Astrocyte (in vitro differentiated cells and primary cell): ENCODE measurements around the gene KLHL22. TPM values are rescaled to one million over a fixed set of nuclear protein-coding genes. Genes with fewer than 3 reads are reported as not detected.

Source experiments
- DNase-seq: peaks from one replicate; pipeline ENCODE4 v3.0.0-alpha.2; 2010; ENCODE audit warnings: low read depth
- FAIRE-seq: peaks from 2 replicates; lab custom pipeline; 2011; peaks lifted over from hg19 to GRCh38; lab: Jason Lieb, UNC
- H2AFZ ChIP-seq: 2 replicates; pipeline ENCODE4 v1.6.0; 2012; ENCODE audit warnings: low read depth, low read length, inconsistent platforms
- H3K27ac ChIP-seq: 2 replicates; pipeline ENCODE4 v1.5.1; 2011; ENCODE audit warnings: low read depth, low read length, inconsistent platforms
- H3K27me3 ChIP-seq: 2 replicates; pipeline ENCODE4 v1.6.0; 2011; ENCODE audit warnings: low read length, inconsistent platforms; ENCODE audit not compliant: insufficient read depth
- H3K36me3 ChIP-seq: 2 replicates; pipeline ENCODE4 v1.5.1; 2011; ENCODE audit warnings: low read length, inconsistent platforms; ENCODE audit not compliant: insufficient read depth
- H3K4me1 ChIP-seq: 2 replicates; pipeline ENCODE4 v1.5.1; 2011; ENCODE audit warnings: low read length, inconsistent platforms; ENCODE audit not compliant: insufficient read depth
- H3K4me2 ChIP-seq: 2 replicates; pipeline ENCODE4 v1.6.0; 2012; ENCODE audit warnings: low read length, inconsistent platforms
- H3K4me3 ChIP-seq: 2 replicates; pipeline ENCODE4 v1.5.1; 2011; ENCODE audit warnings: low read depth, mild to moderate bottlenecking, low read length, inconsistent platforms; ENCODE audit not compliant: insufficient read depth
- H3K79me2 ChIP-seq: 2 replicates; pipeline ENCODE4 v1.6.0; 2012; ENCODE audit warnings: mild to moderate bottlenecking, low read length, inconsistent platforms; ENCODE audit not compliant: insufficient read depth
- H3K9ac ChIP-seq: 2 replicates; pipeline ENCODE4 v1.6.0; 2012; ENCODE audit warnings: mild to moderate bottlenecking, low read length, inconsistent platforms
- H3K9me3 ChIP-seq: 2 replicates; pipeline ENCODE4 v1.5.1; 2012; ENCODE audit warnings: low read depth, mild to moderate bottlenecking, low read length, inconsistent platforms; ENCODE audit not compliant: insufficient read depth
- H4K20me1 ChIP-seq: 2 replicates; pipeline ENCODE4 v1.6.0; 2012; ENCODE audit warnings: low read length, inconsistent platforms; ENCODE audit not compliant: insufficient read depth
- H3K27ac Mint-ChIP-seq: one replicate; pipeline ENCODE4 v1.8.0; 2021; ENCODE audit warnings: mild to moderate bottlenecking, mixed read lengths; ENCODE audit not compliant: unreplicated experiment
- H3K27me3 Mint-ChIP-seq: one replicate; pipeline ENCODE4 v1.8.0; 2021; ENCODE audit warnings: low read depth, mixed read lengths; ENCODE audit not compliant: unreplicated experiment
- H3K36me3 Mint-ChIP-seq: one replicate; pipeline ENCODE4 v1.8.0; 2021; ENCODE audit warnings: low read depth, mixed read lengths; ENCODE audit not compliant: unreplicated experiment
- H3K4me1 Mint-ChIP-seq: one replicate; pipeline ENCODE4 v1.8.0; 2021; ENCODE audit warnings: low read depth, mixed read lengths; ENCODE audit not compliant: unreplicated experiment
- H3K4me3 Mint-ChIP-seq: one replicate; pipeline ENCODE4 v1.8.0; 2021; ENCODE audit warnings: mild to moderate bottlenecking, moderate library complexity, mixed read lengths; ENCODE audit not compliant: unreplicated experiment
- H3K9me3 Mint-ChIP-seq: one replicate; pipeline ENCODE4 v1.8.0; 2021; ENCODE audit warnings: mild to moderate bottlenecking, mixed read lengths; ENCODE audit not compliant: unreplicated experiment
- CTCF ChIP-seq: IDR thresholded peaks from 2 replicates; pipeline ENCODE4 v1.5.1; 2011; ENCODE audit warnings: low read depth, mild to moderate bottlenecking, inconsistent platforms, low read length, moderate library complexity; ENCODE audit not compliant: insufficient read depth
- EZH2 ChIP-seq: IDR thresholded peaks from 2 replicates; pipeline ENCODE4 v1.6.1; 2012; ENCODE audit warnings: mild to moderate bottlenecking, low read length, inconsistent platforms; ENCODE audit not compliant: insufficient read depth
- total RNA-seq: library from RNA; stranded (reverse); gene quantifications from 2 replicates; pipeline ENCODE4 v1.2.1, GENCODE V29; 2021

Gene KLHL22
- total RNA-seq, 1 donor from 2014 or later: 14.0 TPM

GRCh38 chr22:20437613-20438426 is 57.8 kb downstream of the KLHL22 start, which contains the start of gene SCARF2:
Gene SCARF2 (minus strand): TSS chr22:20437825. CDS start chr22:20437754, 71 bp downstream.
- H4K20me1 ChIP-seq: peaks cover 56% of the 10 kb centered on the region
- no peaks in the 10 kb centered on the region for H3K36me3 ChIP-seq
- DNase-seq: peak; percentile 43
- H3K4me1 ChIP-seq: peaks cover 14% of the 10 kb centered on the region
- peaks cover 4% of the 10 kb centered on the region for H3K9me3 Mint-ChIP-seq
- peaks cover 23% of the 10 kb centered on the region for H3K36me3 Mint-ChIP-seq
- H3K4me1 Mint-ChIP-seq: peaks cover 9% of the 10 kb centered on the region
- H3K4me2 ChIP-seq: peak within 1 kb of the TSS; percentile 98
- no peaks in the 10 kb centered on the region for H3K27me3 ChIP-seq
- no peaks in the 10 kb centered on the region for H3K9me3 ChIP-seq
- H3K27ac ChIP-seq: peak within 1 kb of the TSS; percentile 23
- FAIRE-seq: no peak
- peak within 1 kb of the TSS; percentile 92 for H2AFZ ChIP-seq
- peak within 1 kb of the TSS; percentile 86 for H3K9ac ChIP-seq
- peak within 1 kb of the TSS; percentile 97 for H3K4me3 Mint-ChIP-seq
- TF ChIP-seq CTCF: no peak
- TF ChIP-seq EZH2: no peak
- peak within 1 kb of the TSS; percentile 85 for H3K4me3 ChIP-seq
- peak within 1 kb of the TSS; percentile 94 for H3K27ac Mint-ChIP-seq
- H3K79me2 ChIP-seq: peaks cover 45% of the 10 kb centered on the region
- H3K27me3 Mint-ChIP-seq: peaks cover 39% of the 10 kb centered on the region

- Mint-ChIP-seq H3K9me3 (peaks cover 4% of the 10 kb centered on the region), H3K4me1 (peaks cover 9% of the 10 kb centered on the region), H3K36me3 (peaks cover 20% of the 10 kb centered on the region), H3K4me3 (peak overlapping the region; percentile 97), H3K27me3 (peaks cover 44% of the 10 kb centered on the region), H3K27ac (peak overlapping the region; percentile 94)
- Histone ChIP-seq H3K9me3 (no peaks in the 10 kb centered on the region), H3K4me2 (peak overlapping the region; percentile 98), H3K4me3 (peak overlapping the region; percentile 85), H3K27ac (peak overlapping the region; percentile 23), H3K9ac (peak overlapping the region; percentile 86), H2AFZ (peak overlapping the region; percentile 84), H3K27me3 (no peaks in the 10 kb centered on the region), H3K79me2 (peaks cover 52% of the 10 kb centered on the region), H3K4me1 (peaks cover 14% of the 10 kb centered on the region), H4K20me1 (peaks cover 65% of the 10 kb centered on the region), H3K36me3 (no peaks in the 10 kb centered on the region)
- TF ChIP-seq EZH2 (no peak), CTCF (no peak)
- DNase-seq (peak; percentile 34), FAIRE-seq (no peak)
Observed at GRCh38 chr22:20436768-20437612, 58.6 kb downstream of the KLHL22 start.
